SJCRH30 (cell line): ENCODE measurements around the gene HYOU1. TPM values are rescaled to one million over a fixed set of nuclear protein-coding genes. Genes with fewer than 3 reads are reported as not detected.
A peak's percentile ranks its signal among the peaks of the same experiment; 100 is the strongest.

Experiments used
- DNase-seq, 2 experiments: peaks; one replicate each; pipeline ENCODE4 v3.0.0-alpha.2; 2015 to 2020
- H3K27ac ChIP-seq: fragments of 250-450 bp; sonication (Bioruptor Pico); 2 replicates; pipeline ENCODE4 v1.5.1; 2020; ENCODE audit warnings: mild to moderate bottlenecking, moderate library complexity
- H3K27me3 ChIP-seq: fragments of 250-450 bp; sonication (Bioruptor Pico); 2 replicates; pipeline ENCODE4 v1.5.1; 2020; ENCODE audit warnings: mild to moderate bottlenecking, moderate library complexity
- H3K36me3 ChIP-seq: fragments of 250-450 bp; sonication (Bioruptor Pico); 2 replicates; pipeline ENCODE4 v1.5.1; 2020; ENCODE audit warnings: mild to moderate bottlenecking, moderate library complexity
- H3K4me1 ChIP-seq: fragments of 250-450 bp; sonication (Bioruptor Pico); 2 replicates; pipeline ENCODE4 v1.5.1; 2020; ENCODE audit warnings: mild to moderate bottlenecking, moderate library complexity
- H3K4me3 ChIP-seq: fragments of 250-450 bp; sonication (Bioruptor Pico); 2 replicates; pipeline ENCODE4 v1.5.1; 2020; ENCODE audit warnings: mild to moderate bottlenecking, moderate library complexity
- H3K9me3 ChIP-seq: fragments of 250-450 bp; sonication (Bioruptor Pico); replicated peaks from 2 replicates; pipeline ENCODE4 v1.5.1; 2020; ENCODE audit warnings: mild to moderate bottlenecking, moderate library complexity
- total RNA-seq: library from RNA; depleted of rRNA; stranded (reverse); fragments of >200 nt; shearing (Covaris generic); gene quantifications from 2 replicates; pipeline ENCODE4 v1.2.3, GENCODE V29; 2014; rRNA removed

HYOU1 gene
- total RNA-seq, 1 experiment from 2014 or later = 79.3 TPM

DNA sequence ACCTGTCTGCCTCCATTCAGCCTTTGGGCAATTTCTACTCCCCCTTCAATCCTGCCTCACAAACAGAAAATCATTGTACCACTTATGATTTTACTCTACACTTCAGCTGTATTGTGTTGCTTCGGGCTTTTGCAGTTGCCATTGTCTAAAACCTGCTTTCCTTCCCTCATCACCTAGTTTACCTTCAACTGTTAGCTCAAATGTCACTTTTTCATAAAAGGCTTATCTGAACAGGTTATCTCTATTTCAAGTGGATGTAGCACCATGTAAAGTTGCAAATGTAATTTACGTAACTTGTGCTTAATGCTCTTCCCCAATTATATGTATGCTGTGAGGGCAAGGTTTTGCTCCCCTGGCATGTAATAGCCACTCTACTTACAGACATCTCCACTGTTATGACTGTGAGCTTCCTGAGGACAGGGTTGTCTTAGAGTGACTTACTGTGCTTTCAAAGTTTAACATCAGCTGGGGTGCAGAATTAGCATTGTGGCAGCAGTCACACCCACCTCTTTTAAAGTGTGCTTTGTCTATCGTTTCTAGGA lies 44.3 kb downstream of the HYOU1 start:
- peaks cover 41% of the 10 kb centered on the region for H3K36me3 ChIP-seq
- no peak for DNase-seq
- no peaks in the 10 kb centered on the region for H3K9me3 ChIP-seq
- H3K4me1 ChIP-seq = no peaks in the 10 kb centered on the region
- H3K4me3 ChIP-seq = no peak overlapping the region
- H3K27ac ChIP-seq = no peak overlapping the region
- no peaks in the 10 kb centered on the region for H3K27me3 ChIP-seq

DNA sequence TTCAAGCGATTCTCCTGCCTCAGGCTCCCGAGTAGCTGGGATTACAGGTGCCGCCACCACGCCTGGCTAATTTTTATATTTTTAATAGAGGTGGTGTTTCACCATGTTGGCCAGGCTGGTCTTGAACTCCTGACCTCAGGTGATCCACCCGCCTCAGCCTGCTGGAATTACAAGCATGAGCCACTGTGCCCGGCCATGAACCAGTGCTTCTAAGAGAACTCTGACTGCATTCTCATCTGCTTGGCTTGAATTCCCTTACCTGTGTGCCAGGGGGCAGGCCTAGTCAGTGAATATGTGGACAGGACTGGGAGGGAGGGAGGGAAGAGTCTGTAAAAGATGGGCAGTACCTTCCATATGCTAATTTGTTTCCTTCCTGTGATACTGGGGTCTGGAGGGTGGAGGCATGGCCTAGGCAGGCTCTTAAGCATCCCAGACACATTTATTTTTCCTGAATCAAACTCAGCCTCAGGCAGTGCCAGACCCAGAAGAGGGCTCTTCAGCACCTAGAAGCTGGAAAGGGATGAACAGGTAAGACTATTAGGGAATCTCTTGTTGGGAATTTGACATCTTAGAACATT lies 45.4 kb downstream of the HYOU1 start:
- peaks cover 32% of the 10 kb centered on the region for H3K36me3 ChIP-seq
- no peak for DNase-seq

DNA sequence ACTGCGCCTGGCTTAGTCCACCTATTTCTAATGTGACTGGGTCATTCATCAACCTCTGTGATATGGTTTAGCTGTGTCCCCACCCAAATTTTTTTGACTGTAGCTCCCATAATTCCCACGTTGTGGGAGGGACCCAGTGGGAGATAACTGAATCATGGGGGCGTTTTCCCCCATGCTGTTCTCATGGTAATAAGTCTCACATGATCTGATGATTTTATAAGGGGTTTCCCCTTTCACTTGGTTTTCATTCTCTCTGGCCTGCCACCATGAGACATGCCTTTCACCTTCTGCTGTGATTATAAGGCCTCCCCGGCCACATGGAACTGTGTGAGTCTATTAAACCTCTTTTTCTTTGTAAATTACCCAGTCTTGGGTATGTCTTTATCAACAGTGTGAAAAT lies 50.3 kb downstream of the HYOU1 start:
- no peak for DNase-seq
- H3K27ac ChIP-seq = no peak overlapping the region

More for the DNA sequence above, 45.4 kb downstream of the HYOU1 start:
- H3K4me1 ChIP-seq = no peaks in the 10 kb centered on the region
- H3K27me3 ChIP-seq = no peaks in the 10 kb centered on the region
- no peak overlapping the region for H3K4me3 ChIP-seq
- no peak overlapping the region for H3K27ac ChIP-seq
- no peaks in the 10 kb centered on the region for H3K9me3 ChIP-seq

DNA sequence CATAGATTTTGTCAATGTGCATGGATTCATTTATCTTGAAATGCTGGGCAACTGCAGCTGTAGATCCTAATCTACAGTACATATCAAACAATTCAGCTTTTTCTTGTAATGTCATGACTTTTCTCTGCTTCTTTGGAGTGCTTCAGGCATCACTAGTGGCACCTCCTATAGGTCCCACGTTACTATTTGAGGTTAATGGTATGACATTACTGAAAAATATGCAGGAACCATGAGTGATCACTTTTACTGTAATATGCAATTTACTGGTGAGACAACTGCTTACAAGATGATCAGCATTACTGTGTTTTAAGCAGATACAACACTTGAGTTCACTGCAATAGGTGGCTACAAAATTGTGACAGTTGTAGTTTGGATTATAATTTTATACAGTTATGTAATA lies 56.1 kb downstream of the HYOU1 start:
- H3K27me3 ChIP-seq = no peaks in the 10 kb centered on the region
- H3K4me1 ChIP-seq = no peaks in the 10 kb centered on the region
- H3K9me3 ChIP-seq = no peaks in the 10 kb centered on the region
- H3K36me3 ChIP-seq = peaks cover 5% of the 10 kb centered on the region; the same call in 1 of the 2 replicates
- no peak overlapping the region for H3K4me3 ChIP-seq
- no peak for DNase-seq
- H3K27ac ChIP-seq = no peak overlapping the region

More for the DNA sequence above, 50.3 kb downstream of the HYOU1 start:
- no peaks in the 10 kb centered on the region for H3K36me3 ChIP-seq
- H3K4me3 ChIP-seq = no peak overlapping the region
- H3K9me3 ChIP-seq = no peaks in the 10 kb centered on the region
- H3K27me3 ChIP-seq = no peaks in the 10 kb centered on the region
- H3K4me1 ChIP-seq = no peaks in the 10 kb centered on the region

DNA sequence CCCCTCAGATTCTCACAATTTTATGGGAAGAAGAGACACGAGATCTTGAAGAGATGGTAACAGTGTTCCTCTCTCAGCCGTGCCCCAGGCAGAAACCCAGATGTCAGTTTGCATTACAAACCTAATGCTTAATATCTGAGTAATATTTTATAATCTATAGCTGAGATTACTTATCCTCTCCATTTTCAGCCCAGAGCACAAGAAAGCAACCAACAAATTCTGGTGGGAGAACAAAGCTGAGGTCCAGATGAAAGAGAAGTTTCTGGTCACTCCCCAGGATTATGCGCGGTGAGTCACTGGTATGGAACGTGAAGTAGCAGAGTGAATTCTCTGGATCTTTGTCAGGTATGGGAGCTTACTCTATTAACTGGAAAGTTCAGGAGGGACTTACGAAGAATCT lies 58.2 kb downstream of the HYOU1 start:
- no peaks in the 10 kb centered on the region for H3K4me1 ChIP-seq
- H3K9me3 ChIP-seq = no peaks in the 10 kb centered on the region
- H3K36me3 ChIP-seq = peaks cover 5% of the 10 kb centered on the region; the same call in 1 of the 2 replicates
- H3K27ac ChIP-seq = no peak overlapping the region; the same call in 1 of the 2 replicates
- DNase-seq = no peak
- H3K4me3 ChIP-seq = peak overlapping the region; percentile 89
- no peaks in the 10 kb centered on the region for H3K27me3 ChIP-seq

DNA sequence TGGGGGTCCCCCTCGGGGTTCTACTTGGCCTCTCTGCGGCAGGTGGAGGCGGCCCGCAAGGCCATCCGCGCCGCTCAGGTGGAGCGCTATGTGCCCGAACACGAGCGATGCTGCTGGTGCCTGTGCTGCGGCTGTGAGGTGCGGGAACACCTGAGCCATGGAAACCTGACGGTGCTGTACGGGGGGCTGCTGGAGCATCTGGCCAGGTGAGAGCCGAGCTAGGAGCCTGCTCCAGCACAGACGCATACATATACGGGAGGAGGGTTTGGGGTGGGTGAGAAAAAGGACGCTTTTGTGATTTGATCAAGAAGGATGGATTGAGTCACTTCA lies 58.7 kb downstream of the HYOU1 start:
- H3K36me3 ChIP-seq = peaks cover 5% of the 10 kb centered on the region; the same call in 1 of the 2 replicates
- no peaks in the 10 kb centered on the region for H3K9me3 ChIP-seq
- peak overlapping the region; percentile 69; the same call in 1 of the 2 replicates for H3K27ac ChIP-seq
- DNase-seq = no peak
- H3K27me3 ChIP-seq = no peaks in the 10 kb centered on the region
- H3K4me1 ChIP-seq = no peaks in the 10 kb centered on the region
- H3K4me3 ChIP-seq = peak overlapping the region; percentile 89

DNA sequence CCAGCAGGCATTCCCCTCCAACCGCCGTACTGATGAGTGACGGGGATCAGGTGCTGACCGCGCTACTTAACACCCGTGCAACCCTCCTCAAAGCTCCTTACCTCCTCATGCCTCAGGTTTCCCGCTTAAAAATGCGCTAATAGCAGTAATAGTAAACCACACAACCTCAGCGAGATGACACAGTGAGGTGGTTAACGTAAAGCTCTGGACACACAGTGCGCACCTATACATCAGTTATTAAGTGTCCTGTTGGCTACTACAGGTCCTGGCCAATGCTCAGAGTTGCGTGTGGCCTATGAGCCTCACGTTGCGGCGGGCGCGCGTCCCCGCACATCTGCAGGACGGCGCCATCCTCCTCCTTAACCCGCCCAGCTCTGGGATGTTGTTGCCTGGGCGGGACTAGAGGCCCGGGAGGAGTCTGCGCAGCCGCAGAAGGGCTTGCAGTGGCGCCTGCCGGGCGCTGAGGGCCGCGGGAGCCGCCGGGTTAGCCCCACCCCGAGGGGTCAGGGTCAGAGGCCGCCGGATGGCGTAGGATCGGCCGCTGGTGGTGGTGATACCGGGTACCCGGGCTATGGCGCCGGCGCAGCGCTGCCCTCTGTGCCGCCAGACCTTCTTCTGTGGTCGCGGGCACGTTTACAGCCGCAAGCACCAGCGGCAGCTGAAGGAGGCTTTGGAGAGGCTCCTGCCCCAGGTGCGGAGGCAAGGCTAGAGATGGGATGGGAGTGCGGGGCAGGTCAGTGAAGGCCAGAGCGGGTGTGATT lies 59.2 kb downstream of the HYOU1 start, which contains the start of gene CENATAC:
CENATAC (plus strand) TSS at position 512 of the 761 bp plus-strand sequence; CDS start at position 572, 60 bp downstream.
- peak within 1 kb of the TSS; percentile 89 for H3K4me3 ChIP-seq
- no peaks in the 10 kb centered on the region for H3K9me3 ChIP-seq
- no peaks in the 10 kb centered on the region for H3K4me1 ChIP-seq
- peak within 1 kb of the TSS; percentile 69 for H3K27ac ChIP-seq
- no peaks in the 10 kb centered on the region for H3K27me3 ChIP-seq
- peak; percentile 85 to 87 for DNase-seq
- peaks cover 5% of the 10 kb centered on the region; the same call in 1 of the 2 replicates for H3K36me3 ChIP-seq

DNA sequence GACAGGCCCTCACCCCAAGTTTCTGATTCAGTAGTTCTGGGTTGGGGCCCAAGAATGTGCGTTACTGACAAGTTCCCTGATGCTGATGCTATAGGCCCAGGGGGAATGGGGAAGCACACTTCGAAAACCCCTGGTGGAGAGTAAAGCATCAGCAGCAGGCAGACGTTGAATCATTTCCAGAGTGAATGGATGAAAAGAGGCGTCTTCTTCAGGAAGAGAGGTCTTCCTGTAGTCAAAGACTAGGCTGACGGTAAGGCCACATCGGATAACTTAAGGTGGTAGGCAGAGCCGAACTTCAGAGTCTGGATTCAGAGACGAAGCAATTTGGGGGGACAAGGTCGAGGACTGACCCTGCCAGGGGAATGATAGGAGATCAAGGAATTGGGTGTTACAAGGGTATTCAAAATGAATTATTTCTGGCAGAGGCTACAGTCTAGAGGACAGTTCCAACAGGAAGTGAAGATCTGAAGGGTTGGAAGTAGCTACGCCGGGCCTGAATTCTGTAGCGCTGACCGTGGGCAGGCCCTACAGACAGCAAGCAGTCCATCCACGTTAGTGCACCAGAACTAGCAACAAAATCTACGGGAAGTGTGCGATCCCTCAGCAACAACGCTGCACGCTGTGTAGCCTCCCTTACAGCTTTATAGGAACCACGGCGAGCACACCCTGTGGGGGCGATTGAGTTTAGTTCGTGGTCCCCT lies 59.9 kb downstream of the HYOU1 start:
- no peaks in the 10 kb centered on the region for H3K9me3 ChIP-seq
- H3K27ac ChIP-seq = peak overlapping the region; percentile 69
- H3K27me3 ChIP-seq = no peaks in the 10 kb centered on the region
- no peaks in the 10 kb centered on the region for H3K4me1 ChIP-seq
- DNase-seq = peak in 1 of 2 experiments; percentile 21
- peaks cover 5% of the 10 kb centered on the region; the same call in 1 of the 2 replicates for H3K36me3 ChIP-seq
- H3K4me3 ChIP-seq = peak overlapping the region; percentile 89

Other genes with a start within 250 kb of the HYOU1 start
- not detected in 2 replicates for gene CXCR5, start 173.3 kb downstream of the HYOU1 start, total RNA-seq
- gene BCL9L, start 131.3 kb downstream of the HYOU1 start, total RNA-seq = 2.2 and 4.3 TPM in 2 replicates
- gene UPK2, start 100.9 kb downstream of the HYOU1 start, total RNA-seq = not detected in 2 replicates
- gene FOXR1, start 85.4 kb downstream of the HYOU1 start, total RNA-seq = not detected in 2 replicates
- gene CENATAC, start 59.1 kb downstream of the HYOU1 start, total RNA-seq = 12.7 and 17.5 TPM in 2 replicates
- 797 and 901 TPM in 2 replicates for gene RPS25, start 38.9 kb downstream of the HYOU1 start, total RNA-seq
- 33.1 and 34.8 TPM in 2 replicates for gene TRAPPC4, start 38.4 kb downstream of the HYOU1 start, total RNA-seq
- gene SLC37A4, start 26.3 kb downstream of the HYOU1 start, total RNA-seq = 8.7 and 9.8 TPM in 2 replicates
- 11.6 and 11.9 TPM in 2 replicates for gene VPS11, start 10.6 kb upstream of the HYOU1 start, total RNA-seq
- 10.1 and 14.3 TPM in 2 replicates for gene HMBS, start 27.7 kb upstream of the HYOU1 start, total RNA-seq
- gene DPAGT1, start 44.6 kb upstream of the HYOU1 start, total RNA-seq = 23.7 and 24.0 TPM in 2 replicates
- 4.1 and 4.8 TPM in 2 replicates for gene C2CD2L, start 50.1 kb upstream of the HYOU1 start, total RNA-seq
- gene HINFP, start 64.4 kb upstream of the HYOU1 start, total RNA-seq = 14.4 and 15.2 TPM in 2 replicates
- 0.08 TPM in 1 of 2 replicates, not detected in the other for gene ABCG4, start 91.8 kb upstream of the HYOU1 start, total RNA-seq
- gene NLRX1, start 111.5 kb upstream of the HYOU1 start, total RNA-seq = 0.24 and 0.25 TPM in 2 replicates
- gene NHERF4, start 128.3 kb upstream of the HYOU1 start, total RNA-seq = not detected in 2 replicates
- gene CBL, start 149.1 kb upstream of the HYOU1 start, total RNA-seq = 11.8 and 12.9 TPM in 2 replicates